Thymus (tissue), 11 donors: ENCODE measurements around the gene SLC25A40. TPM values are rescaled to one million over a fixed set of nuclear protein-coding genes. Genes with fewer than 3 reads are reported as not detected.

ENCODE experiments used
- DNase-seq, 9 donors: peaks; one replicate each; pipeline ENCODE4 v3.0.0-alpha.2; 2013; ENCODE audit warnings: low spot score in 9 of 9, low read depth in 6 of 9, missing footprints in 1 of 9
- H3K27ac ChIP-seq, 2 donors: one replicate each; pipeline ENCODE4 v1.5.1; 2013; ENCODE audit warnings: control low read depth in 1 of 2, low read depth in 1 of 2, low read length in 1 of 2, mild to moderate bottlenecking in 1 of 2, moderate library complexity in 1 of 2
- H3K27me3 ChIP-seq, 2 donors: one replicate each; pipeline ENCODE4 v1.5.1; 2013; ENCODE audit warnings: low read length in 1 of 2; ENCODE audit not compliant: control insufficient read depth in 2 of 2, insufficient read depth in 1 of 2
- H3K36me3 ChIP-seq, 2 donors: one replicate each; pipeline ENCODE4 v1.5.1; 2013; ENCODE audit warnings: low read length in 1 of 2, mild to moderate bottlenecking in 1 of 2, moderate library complexity in 1 of 2; ENCODE audit not compliant: control insufficient read depth in 2 of 2, insufficient read depth in 2 of 2
- H3K4me1 ChIP-seq, 2 donors: one replicate each; pipeline ENCODE4 v1.5.1; 2013; ENCODE audit warnings: low read length in 2 of 2; ENCODE audit not compliant: control insufficient read depth in 2 of 2, insufficient read depth in 2 of 2
- H3K4me3 ChIP-seq, 2 donors: one replicate each; pipeline ENCODE4 v1.5.1; 2013; ENCODE audit warnings: low read length in 2 of 2, control low read depth in 1 of 2, mild to moderate bottlenecking in 1 of 2
- H3K9me3 ChIP-seq, 2 donors: one replicate each; pipeline ENCODE4 v1.5.1; 2013; ENCODE audit warnings: low read length in 1 of 2, mild to moderate bottlenecking in 1 of 2; ENCODE audit not compliant: control insufficient read depth in 2 of 2, insufficient read depth in 1 of 2
- WGBS: extraction: QIAGEN DNeasy Blood & Tissue Kit; methylation state at CpG from one replicate; pipeline ENCODE4 v1.1.7; 2013; 5-methylcytosine and 5-hydroxymethylcytosine counted together
- polyA plus RNA-seq: library from polyadenylated mRNA; stranded (reverse); fragments of 200-250 nt; gene quantifications from one replicate; pipeline ENCODE4 v1.2.3, GENCODE V29; 2013
- total RNA-seq: library from RNA; stranded (reverse); fragments of 120-200 nt; gene quantifications from one replicate; pipeline ENCODE4 v1.2.4, GENCODE V29; 2013
- donor health status: healthy.

Gene SLC25A40
- total and polyA plus RNA-seq, 2 donors: 10.4 to 12.8 TPM

GRCh38 chr7:87818336-87818735 lies 57.8 kb downstream of the SLC25A40 start:
- Histone ChIP-seq H3K27ac (no peak overlapping the region), H3K4me3 (no peak overlapping the region), H3K4me1 (no peaks in the 10 kb centered on the region), H3K27me3 (no peaks in the 10 kb centered on the region), H3K9me3 (no peaks in the 10 kb centered on the region), H3K36me3 (no peaks in the 10 kb centered on the region)
- no peak for DNase-seq

- no peaks in the 10 kb centered on the region for H3K9me3 ChIP-seq
- H3K36me3 ChIP-seq: no peaks in the 10 kb centered on the region
- no peak for DNase-seq
- 79% methylated on average over 1 of the region's 1 CpG for WGBS
- H3K4me3 ChIP-seq: no peak overlapping the region
- no peaks in the 10 kb centered on the region for H3K4me1 ChIP-seq
- H3K27ac ChIP-seq: no peak overlapping the region
- H3K27me3 ChIP-seq: no peaks in the 10 kb centered on the region
These were observed 59.8 kb downstream of the SLC25A40 start for GRCh38 chr7:87816389-87816788.

- 91% methylated on average over 2 of the region's 2 CpGs for WGBS
- H3K27me3 ChIP-seq: no peaks in the 10 kb centered on the region
- H3K27ac ChIP-seq: no peak overlapping the region
- no peaks in the 10 kb centered on the region for H3K36me3 ChIP-seq
- H3K4me1 ChIP-seq: no peaks in the 10 kb centered on the region
- no peak overlapping the region for H3K4me3 ChIP-seq
- DNase-seq: no peak
- H3K9me3 ChIP-seq: no peaks in the 10 kb centered on the region
These were observed 65.4 kb downstream of the SLC25A40 start for GRCh38 chr7:87810726-87811125.

- no peaks in the 10 kb centered on the region for H3K36me3 ChIP-seq
- H3K9me3 ChIP-seq: no peaks in the 10 kb centered on the region
- no peaks in the 10 kb centered on the region for H3K27me3 ChIP-seq
- H3K27ac ChIP-seq: no peak overlapping the region
- no peak overlapping the region for H3K4me3 ChIP-seq
- H3K4me1 ChIP-seq: no peaks in the 10 kb centered on the region
- no peak for DNase-seq
- 91% methylated on average over 1 of the region's 1 CpG for WGBS
These were observed 66.0 kb downstream of the SLC25A40 start for GRCh38 chr7:87810130-87810529.

- H3K4me3 ChIP-seq: no peak overlapping the region
- DNase-seq: no peak
- no peaks in the 10 kb centered on the region for H3K27me3 ChIP-seq
These were observed 70.0 kb downstream of the SLC25A40 start for GRCh38 chr7:87806150-87806549.

GRCh38 chr7:87797798-87798403 lies 78.3 kb downstream of the SLC25A40 start:
- Histone ChIP-seq H3K27ac (no peak overlapping the region), H3K36me3 (no peaks in the 10 kb centered on the region), H3K27me3 (no peaks in the 10 kb centered on the region), H3K9me3 (no peaks in the 10 kb centered on the region), H3K4me3 (no peak overlapping the region), H3K4me1 (no peaks in the 10 kb centered on the region)
- peak; percentile 3 to 66 (median 33) for DNase-seq
- 12% methylated on average over 4 of the region's 4 CpGs for WGBS

More at GRCh38 chr7:87806150-87806549, 70.0 kb downstream of the SLC25A40 start:
- H3K4me1 ChIP-seq: no peaks in the 10 kb centered on the region
- no peak overlapping the region for H3K27ac ChIP-seq
- H3K36me3 ChIP-seq: no peaks in the 10 kb centered on the region
- no peaks in the 10 kb centered on the region for H3K9me3 ChIP-seq

GRCh38 chr7:87797395-87797794 lies 78.8 kb downstream of the SLC25A40 start:
- WGBS: 85% methylated on average over 1 of the region's 1 CpG
- H3K27me3 ChIP-seq: no peaks in the 10 kb centered on the region
- no peaks in the 10 kb centered on the region for H3K4me1 ChIP-seq
- H3K27ac ChIP-seq: no peak overlapping the region
- DNase-seq: no peak
- H3K36me3 ChIP-seq: no peaks in the 10 kb centered on the region
- no peak overlapping the region for H3K4me3 ChIP-seq
- H3K9me3 ChIP-seq: no peaks in the 10 kb centered on the region

GRCh38 chr7:87785368-87785995 lies 90.7 kb downstream of the SLC25A40 start:
- no peak for DNase-seq
- H3K27ac ChIP-seq: no peak overlapping the region
- no peaks in the 10 kb centered on the region for H3K27me3 ChIP-seq
- no peaks in the 10 kb centered on the region for H3K4me1 ChIP-seq
- no peaks in the 10 kb centered on the region for H3K9me3 ChIP-seq
- no peaks in the 10 kb centered on the region for H3K36me3 ChIP-seq
- no peak overlapping the region for H3K4me3 ChIP-seq
- WGBS: 92% methylated on average over 4 of the region's 4 CpGs

- Histone ChIP-seq H3K36me3 (no peaks in the 10 kb centered on the region), H3K27me3 (no peaks in the 10 kb centered on the region), H3K27ac (no peak overlapping the region), H3K4me1 (no peaks in the 10 kb centered on the region), H3K4me3 (no peak overlapping the region), H3K9me3 (no peaks in the 10 kb centered on the region)
- DNase-seq: no peak
These were observed 91.7 kb downstream of the SLC25A40 start for GRCh38 chr7:87784424-87784823.
